H9 (cell line): ENCODE results near the gene UTP25. TPM values are rescaled to one million over a fixed set of nuclear protein-coding genes. Genes with fewer than 3 reads are reported as not detected.

ENCODE experiments used
- DNase-seq: peaks from one replicate; pipeline ENCODE4 v3.0.0-alpha.2; 2017
- H2AFZ ChIP-seq: one replicate; pipeline ENCODE4 v1.6.1; 2013; ENCODE audit warnings: mild to moderate bottlenecking, low read length, control low read depth, moderate library complexity
- H2AK5ac ChIP-seq: 2 replicates; pipeline ENCODE4 v1.6.1; 2013; ENCODE audit warnings: low read length, control low read depth, mixed read lengths; ENCODE audit not compliant: insufficient read length
- H2BK120ac ChIP-seq: one replicate; pipeline ENCODE4 v1.6.1; 2013; ENCODE audit warnings: low read depth, mild to moderate bottlenecking, low read length, control low read depth, inconsistent platforms; ENCODE audit not compliant: poor library complexity, severe bottlenecking
- H2BK12ac ChIP-seq: 2 replicates; pipeline ENCODE4 v1.6.1; 2013; ENCODE audit warnings: low read length, control low read depth, mixed read lengths, low read depth; ENCODE audit not compliant: insufficient read length
- H2BK15ac ChIP-seq: 2 replicates; pipeline ENCODE4 v1.6.1; 2013; ENCODE audit warnings: low read depth, low read length, control low read depth
- H2BK20ac ChIP-seq: one replicate; pipeline ENCODE4 v1.6.1; 2013; ENCODE audit warnings: low read depth, mild to moderate bottlenecking, low read length, control low read depth, inconsistent platforms; ENCODE audit not compliant: poor library complexity, severe bottlenecking
- H2BK5ac ChIP-seq: 2 replicates; pipeline ENCODE4 v1.6.1; 2013; ENCODE audit warnings: low read length, control low read depth, mixed read lengths; ENCODE audit not compliant: insufficient read length
- H3K14ac ChIP-seq: 2 replicates; pipeline ENCODE4 v1.6.1; 2013; ENCODE audit warnings: low read length, control low read depth; ENCODE audit not compliant: insufficient read depth
- H3K18ac ChIP-seq: 2 replicates; pipeline ENCODE4 v1.6.1; 2013; ENCODE audit warnings: low read depth, mild to moderate bottlenecking, mixed read lengths, low read length, control low read depth; ENCODE audit not compliant: insufficient read length
- H3K23ac ChIP-seq: 2 replicates; pipeline ENCODE4 v1.6.1; 2013; ENCODE audit warnings: low read length, control low read depth, mixed read lengths, low read depth; ENCODE audit not compliant: insufficient read length
- H3K23me2 ChIP-seq: 2 replicates; pipeline ENCODE4 v1.6.1; 2013; ENCODE audit warnings: low read depth, mild to moderate bottlenecking, mixed read lengths, low read length, control low read depth; ENCODE audit not compliant: insufficient read length, poor library complexity, severe bottlenecking
- H3K27ac ChIP-seq: 2 replicates; pipeline ENCODE4 v1.5.1; 2013; ENCODE audit warnings: low read length, control low read depth, mixed read lengths, low read depth; ENCODE audit not compliant: insufficient read length
- H3K27me3 ChIP-seq: 2 replicates; pipeline ENCODE4 v1.6.1; 2013; ENCODE audit warnings: low read length, control low read depth, inconsistent platforms; ENCODE audit not compliant: insufficient read depth
- H3K4ac ChIP-seq: 2 replicates; pipeline ENCODE4 v1.6.1; 2013; ENCODE audit warnings: low read depth, mild to moderate bottlenecking, control low read depth, inconsistent platforms, low read length, moderate library complexity
- H3K4me1 ChIP-seq: 2 replicates; pipeline ENCODE4 v1.6.1; 2013; ENCODE audit warnings: low read length, control low read depth, inconsistent platforms; ENCODE audit not compliant: insufficient read depth
- H3K4me2 ChIP-seq: 2 replicates; pipeline ENCODE4 v1.6.1; 2013; ENCODE audit warnings: low read length, control low read depth, mixed read lengths; ENCODE audit not compliant: insufficient read length, insufficient read depth
- H3K56ac ChIP-seq: 2 replicates; pipeline ENCODE4 v1.6.1; 2013; ENCODE audit warnings: low read depth, mild to moderate bottlenecking, mixed read lengths, low read length, control low read depth; ENCODE audit not compliant: insufficient read length
- H3K79me1 ChIP-seq: 2 replicates; pipeline ENCODE4 v1.6.1; 2013; ENCODE audit warnings: low read depth, mild to moderate bottlenecking, moderate library complexity, low read length, control low read depth, inconsistent platforms; ENCODE audit not compliant: insufficient read depth, poor library complexity, severe bottlenecking
- H3K79me2 ChIP-seq: 2 replicates; pipeline ENCODE4 v1.6.1; 2013; ENCODE audit warnings: low read length, control low read depth, inconsistent platforms; ENCODE audit not compliant: insufficient read depth
- H3K9ac ChIP-seq: 2 replicates; pipeline ENCODE4 v1.6.1; 2013; ENCODE audit warnings: low read length, control low read depth, mixed read lengths; ENCODE audit not compliant: insufficient read length; ENCODE audit errors: extremely low read depth
- H3K9me3 ChIP-seq: one replicate; pipeline ENCODE4 v1.6.1; 2013; ENCODE audit warnings: low read depth, low read length, inconsistent platforms; ENCODE audit not compliant: control insufficient read depth
- H3T11ph ChIP-seq: one replicate; pipeline ENCODE4 v1.6.1; 2013; ENCODE audit warnings: mild to moderate bottlenecking, low read length, control low read depth, inconsistent platforms
- H4K20me1 ChIP-seq: one replicate; pipeline ENCODE4 v1.6.1; 2013; ENCODE audit not compliant: control insufficient read depth, insufficient read length, insufficient read depth
- H4K5ac ChIP-seq: 2 replicates; pipeline ENCODE4 v1.6.1; 2013; ENCODE audit warnings: low read depth, mild to moderate bottlenecking, mixed read lengths, low read length, control low read depth; ENCODE audit not compliant: insufficient read length
- H4K8ac ChIP-seq: replicated peaks from 2 replicates; pipeline ENCODE4 v1.6.1; 2013; ENCODE audit warnings: low read length, control low read depth, mixed read lengths, low read depth; ENCODE audit not compliant: insufficient read length
- H4K91ac ChIP-seq: 2 replicates; pipeline ENCODE4 v1.6.1; 2013; ENCODE audit warnings: low read depth, mild to moderate bottlenecking, moderate library complexity, mixed read lengths, low read length, control low read depth; ENCODE audit not compliant: insufficient read length
- H3K27ac Mint-ChIP-seq, 3 experiments: 2 replicates in 2 of 3; 3 replicates in 1 of 3; pipeline ENCODE4 v1.8.0; 2020 to 2021; ENCODE audit warnings: mixed read lengths in 3 of 3, mild to moderate bottlenecking in 1 of 3, moderate library complexity in 1 of 3
- H3K27me3 Mint-ChIP-seq: 2 replicates; pipeline ENCODE4 v1.8.0; 2021; ENCODE audit warnings: low read depth, mild to moderate bottlenecking, moderate library complexity, mixed read lengths
- H3K36me3 Mint-ChIP-seq, 3 experiments: 2 replicates in 2 of 3; 3 replicates in 1 of 3; pipeline ENCODE4 v1.8.0; 2020 to 2021; ENCODE audit warnings: low read depth in 3 of 3, mixed read lengths in 3 of 3; ENCODE audit not compliant: insufficient read depth in 1 of 3
- H3K4me1 Mint-ChIP-seq, 2 experiments: 2 replicates each; pipeline ENCODE4 v1.8.0; 2020; ENCODE audit warnings: mixed read lengths in 2 of 2
- H3K4me3 Mint-ChIP-seq, 2 experiments: 2 replicates in 1 of 2; 3 replicates in 1 of 2; pipeline ENCODE4 v1.8.0; 2020 to 2021; ENCODE audit warnings: mild to moderate bottlenecking in 2 of 2, mixed read lengths in 2 of 2, moderate library complexity in 1 of 2
- H3K9me3 Mint-ChIP-seq, 2 experiments: 2 replicates in 1 of 2; 3 replicates in 1 of 2; pipeline ENCODE4 v1.8.0; 2020; ENCODE audit warnings: mild to moderate bottlenecking in 2 of 2, mixed read lengths in 2 of 2, moderate library complexity in 1 of 2
- WGBS: extraction: QIAGEN DNeasy Blood & Tissue Kit; methylation state at CpG from one replicate; pipeline ENCODE4 v1.1.7; 2013; ENCODE audit warnings: missing lambda C conversion rate, low lambda C conversion rate, mixed read lengths; ENCODE audit not compliant: insufficient read length; ENCODE audit errors: extremely low coverage; 5-methylcytosine and 5-hydroxymethylcytosine counted together
- total RNA-seq: library from RNA; stranded (reverse); gene quantifications from 2 replicates; pipeline ENCODE4 v1.2.1, GENCODE V29; 2021
- TF ChIP-seq, protein P1 (sequence below): fragments of 200-600 bp; sonication (generic); conservative IDR thresholded peaks from 3 replicates; pipeline ENCODE4 v1.8.0; 2021; ENCODE audit warnings: antibody characterized with exemption, mild to moderate bottlenecking

The UTP25 gene
- total RNA-seq, 1 experiment from 2014 or later, result 12.9 TPM

DNA sequence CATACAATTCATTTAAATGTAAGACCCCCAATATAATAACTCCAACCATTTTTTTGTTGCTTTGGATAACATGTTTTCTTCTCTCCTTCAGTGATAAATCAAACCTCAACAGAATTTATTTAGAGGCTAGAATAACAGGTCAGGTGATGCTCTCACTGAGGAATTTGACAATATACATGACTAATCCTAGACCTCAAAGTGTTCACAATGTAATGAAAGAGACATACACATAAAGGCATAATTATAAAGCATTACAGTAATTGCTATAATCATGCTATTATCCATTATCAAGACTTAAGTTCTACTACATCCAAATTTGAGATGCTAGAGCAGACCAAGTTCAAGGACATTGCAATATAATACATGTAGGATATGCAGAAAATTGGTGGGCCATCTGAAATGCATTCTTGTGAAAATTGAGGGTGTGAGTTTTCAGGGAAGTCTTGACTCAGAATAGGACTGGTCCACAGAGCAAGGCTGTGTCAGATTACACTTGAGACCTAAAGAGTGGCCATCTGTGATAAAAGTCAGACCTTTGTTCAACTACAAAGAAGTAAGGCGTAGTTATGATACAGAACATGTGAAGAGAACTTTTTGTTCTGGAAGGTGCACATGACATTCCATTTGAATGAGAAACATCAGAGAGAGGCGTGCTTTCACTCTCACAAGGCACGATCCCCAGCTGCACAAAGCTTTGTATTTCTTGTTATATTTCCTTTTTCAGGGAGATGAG, 45.5 kb downstream of the UTP25 start:
- H3T11ph ChIP-seq, result no peak overlapping the region
- Mint-ChIP-seq H3K4me1 (peaks cover 6 to 7% of the 10 kb centered on the region in 2 experiments), H3K36me3 (no peaks in the 10 kb centered on the region), H3K9me3 (peaks cover 0 to 2% of the 10 kb centered on the region in 2 experiments; a peak in 1 of 5 replicates), H3K27me3 (no peaks in the 10 kb centered on the region; the same call in none of the 2 replicates), H3K4me3 (no peak overlapping the region), H3K27ac (no peak overlapping the region)
- H3K4ac ChIP-seq, result no peak overlapping the region
- H3K9ac ChIP-seq, result no peak overlapping the region
- no peak overlapping the region for H2BK5ac ChIP-seq
- no peak overlapping the region for H2BK15ac ChIP-seq
- no peak overlapping the region for H4K5ac ChIP-seq
- H2BK120ac ChIP-seq, result no peak overlapping the region
- H3K56ac ChIP-seq, result no peak overlapping the region
- no CpG with 5 or more reads among the region's 3 CpGs for WGBS
- H3K9me3 ChIP-seq, result no peaks in the 10 kb centered on the region
- H4K91ac ChIP-seq, result no peak overlapping the region
- no peaks in the 10 kb centered on the region for H3K4me1 ChIP-seq
- H2BK12ac ChIP-seq, result no peak overlapping the region
- no peak overlapping the region for H3K23ac ChIP-seq
- no peak overlapping the region for H4K8ac ChIP-seq
- no peaks in the 10 kb centered on the region for H3K79me1 ChIP-seq
- H3K14ac ChIP-seq, result no peak overlapping the region
- no peak overlapping the region for H2BK20ac ChIP-seq
- DNase-seq, result no peak
- H3K27ac ChIP-seq, result no peak overlapping the region
- TF ChIP-seq, protein P1, sequence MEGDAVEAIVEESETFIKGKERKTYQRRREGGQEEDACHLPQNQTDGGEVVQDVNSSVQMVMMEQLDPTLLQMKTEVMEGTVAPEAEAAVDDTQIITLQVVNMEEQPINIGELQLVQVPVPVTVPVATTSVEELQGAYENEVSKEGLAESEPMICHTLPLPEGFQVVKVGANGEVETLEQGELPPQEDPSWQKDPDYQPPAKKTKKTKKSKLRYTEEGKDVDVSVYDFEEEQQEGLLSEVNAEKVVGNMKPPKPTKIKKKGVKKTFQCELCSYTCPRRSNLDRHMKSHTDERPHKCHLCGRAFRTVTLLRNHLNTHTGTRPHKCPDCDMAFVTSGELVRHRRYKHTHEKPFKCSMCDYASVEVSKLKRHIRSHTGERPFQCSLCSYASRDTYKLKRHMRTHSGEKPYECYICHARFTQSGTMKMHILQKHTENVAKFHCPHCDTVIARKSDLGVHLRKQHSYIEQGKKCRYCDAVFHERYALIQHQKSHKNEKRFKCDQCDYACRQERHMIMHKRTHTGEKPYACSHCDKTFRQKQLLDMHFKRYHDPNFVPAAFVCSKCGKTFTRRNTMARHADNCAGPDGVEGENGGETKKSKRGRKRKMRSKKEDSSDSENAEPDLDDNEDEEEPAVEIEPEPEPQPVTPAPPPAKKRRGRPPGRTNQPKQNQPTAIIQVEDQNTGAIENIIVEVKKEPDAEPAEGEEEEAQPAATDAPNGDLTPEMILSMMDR, result no peak
- H3K23me2 ChIP-seq, result no peaks in the 10 kb centered on the region
- no peaks in the 10 kb centered on the region for H3K79me2 ChIP-seq
- H2AK5ac ChIP-seq, result no peak overlapping the region
- no peaks in the 10 kb centered on the region for H4K20me1 ChIP-seq
- no peak overlapping the region for H3K4me2 ChIP-seq
- no peaks in the 10 kb centered on the region for H3K27me3 ChIP-seq
- H2AFZ ChIP-seq, result no peak overlapping the region
- H3K18ac ChIP-seq, result no peak overlapping the region
